SK-N-SH treated with all-trans-retinoic acid at 6 μM for 48 hours (cell line): ENCODE data around the gene RAB38.

Experiments
- ARNTL ChIP-seq: fragments of 450-650 bp; formaldehyde crosslinking; IDR thresholded peaks from 2 replicates; pipeline ENCODE4 v1.5.0; 2020; ENCODE audit warnings: low read depth, mild to moderate bottlenecking, moderate library complexity, borderline replicate concordance
- ESRRG ChIP-seq: fragments of 250-450 bp; sonication (Bioruptor Pico); IDR thresholded peaks from 2 replicates; pipeline ENCODE4 v1.6.1; 2021; ENCODE audit warnings: mild to moderate bottlenecking
- PATZ1 ChIP-seq: fragments of 250-450 bp; sonication (Bioruptor Pico); IDR thresholded peaks from 2 replicates; pipeline ENCODE4 v1.8.0; 2020; ENCODE audit warnings: mild to moderate bottlenecking, moderate library complexity, borderline replicate concordance
- PPARA ChIP-seq: fragments of 250-450 bp; sonication (Bioruptor Pico); IDR thresholded peaks from 2 replicates; pipeline ENCODE4 v1.5.0; 2020; ENCODE audit warnings: mild to moderate bottlenecking, borderline replicate concordance
- RARB ChIP-seq: fragments of 250-450 bp; sonication (Bioruptor Pico); IDR thresholded peaks from 2 replicates; pipeline ENCODE4 v1.8.0; 2021; ENCODE audit warnings: mild to moderate bottlenecking, moderate library complexity
- SNAI2 ChIP-seq: fragments of 250-450 bp; sonication (Bioruptor Pico); IDR thresholded peaks from 2 replicates; pipeline ENCODE4 v1.5.0; 2020; ENCODE audit warnings: mild to moderate bottlenecking, moderate library complexity
- TCF4 ChIP-seq: fragments of 250-450 bp; sonication (Bioruptor Pico); IDR thresholded peaks from 2 replicates; pipeline ENCODE4 v1.8.0; 2021; ENCODE audit warnings: mild to moderate bottlenecking, moderate library complexity, borderline replicate concordance
- ZFP30 ChIP-seq: fragments of 450-650 bp; formaldehyde crosslinking; IDR thresholded peaks from 2 replicates; pipeline ENCODE4 v1.5.0; 2022; ENCODE audit warnings: mild to moderate bottlenecking, moderate library complexity
- ZNF565 ChIP-seq: fragments of 450-650 bp; formaldehyde crosslinking; conservative IDR thresholded peaks from 2 replicates; pipeline ENCODE4 v1.5.0; 2020; ENCODE audit warnings: low read depth, mild to moderate bottlenecking, moderate library complexity
- TF ChIP-seq, protein P1 (sequence below): fragments of 250-450 bp; sonication (Bioruptor Pico); IDR thresholded peaks from 2 replicates; pipeline ENCODE4 v1.5.1; 2020; ENCODE audit warnings: low read depth, mild to moderate bottlenecking, moderate library complexity

DNA sequence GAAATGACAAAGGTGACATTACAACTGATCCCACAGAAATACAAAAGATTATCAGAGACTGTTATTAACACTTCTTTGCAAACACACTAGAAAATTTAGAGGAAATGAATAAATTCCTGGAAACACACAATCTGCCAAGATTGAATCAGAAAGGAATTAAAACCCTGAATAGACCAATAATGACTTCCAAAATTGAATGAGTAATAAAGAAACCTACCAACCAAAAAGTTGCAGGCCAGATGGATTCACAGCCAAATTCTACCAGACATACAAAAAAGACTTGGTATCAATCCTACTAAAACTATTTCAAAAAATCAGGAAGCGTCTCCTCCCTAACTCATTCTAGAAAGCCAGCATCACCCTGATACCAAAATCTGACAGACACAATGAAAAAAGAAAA is 17.2 kb downstream of the RAB38 start:
- TF ChIP-seq ESRRG (no peak), TCF4 (CRISPR knock-in tag) (no peak), RARB (CRISPR knock-in tag) (no peak), ARNTL (CRISPR knock-in tag) (no peak), PATZ1 (CRISPR knock-in tag) (no peak), ZNF565 (CRISPR knock-in tag) (no peak), SNAI2 (CRISPR knock-in tag) (no peak), ZFP30 (CRISPR knock-in tag) (no peak), PPARA (CRISPR knock-in tag) (no peak)
- TF ChIP-seq, protein P1, sequence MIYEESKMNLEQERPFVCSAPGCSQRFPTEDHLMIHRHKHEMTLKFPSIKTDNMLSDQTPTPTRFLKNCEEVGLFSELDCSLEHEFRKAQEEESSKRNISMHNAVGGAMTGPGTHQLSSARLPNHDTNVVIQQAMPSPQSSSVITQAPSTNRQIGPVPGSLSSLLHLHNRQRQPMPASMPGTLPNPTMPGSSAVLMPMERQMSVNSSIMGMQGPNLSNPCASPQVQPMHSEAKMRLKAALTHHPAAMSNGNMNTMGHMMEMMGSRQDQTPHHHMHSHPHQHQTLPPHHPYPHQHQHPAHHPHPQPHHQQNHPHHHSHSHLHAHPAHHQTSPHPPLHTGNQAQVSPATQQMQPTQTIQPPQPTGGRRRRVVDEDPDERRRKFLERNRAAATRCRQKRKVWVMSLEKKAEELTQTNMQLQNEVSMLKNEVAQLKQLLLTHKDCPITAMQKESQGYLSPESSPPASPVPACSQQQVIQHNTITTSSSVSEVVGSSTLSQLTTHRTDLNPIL (CRISPR knock-in tag), result no peak
